Suprapubic skin (tissue), 4 donors: Measurements from ENCODE around the gene TRIM45. TPM values are rescaled to one million over a fixed set of nuclear protein-coding genes. Genes with fewer than 3 reads are reported as not detected.

Experiments
- DNase-seq, 2 donors: peaks; one replicate each; pipeline ENCODE4 v3.0.0-alpha.2; 2019; ENCODE audit warnings: low spot score in 2 of 2
- H3K27ac ChIP-seq: fragments of 200-600 bp; sonication (generic); one replicate; pipeline ENCODE4 v1.5.1; 2019
- H3K27me3 ChIP-seq: fragments of 200-600 bp; sonication (generic); one replicate; pipeline ENCODE4 v1.5.1; 2019
- H3K36me3 ChIP-seq: fragments of 200-600 bp; sonication (generic); one replicate; pipeline ENCODE4 v1.5.1; 2019
- H3K4me1 ChIP-seq: fragments of 200-600 bp; sonication (generic); one replicate; pipeline ENCODE4 v1.5.1; 2019
- H3K4me3 ChIP-seq: fragments of 200-600 bp; sonication (generic); one replicate; pipeline ENCODE4 v1.5.1; 2019; ENCODE audit warnings: mild to moderate bottlenecking
- H3K9me3 ChIP-seq: fragments of 200-600 bp; sonication (generic); one replicate; pipeline ENCODE4 v1.5.1; 2019
- EP300 ChIP-seq: sonication (generic); formaldehyde crosslinking; IDR thresholded peaks from one replicate; pipeline ENCODE4 v1.6.1; 2017; ENCODE audit warnings: antibody characterized with exemption
- POLR2A ChIP-seq, 2 donors: fragments of 450-650 bp; IDR thresholded peaks; one replicate each; pipeline ENCODE4 v1.6.1; 2017; ENCODE audit warnings: antibody characterized with exemption in 2 of 2, mild to moderate bottlenecking in 2 of 2, moderate library complexity in 2 of 2
- POLR2AphosphoS5 ChIP-seq, 3 donors: sonication (generic); formaldehyde crosslinking; IDR thresholded peaks; one replicate each; pipeline ENCODE4 v1.6.1; 2017; ENCODE audit warnings: antibody characterized with exemption in 3 of 3
- WGBS: methylation state at CpG from one replicate; pipeline ENCODE4 v1.1.5; 2018; 5-methylcytosine and 5-hydroxymethylcytosine counted together
- total RNA-seq, 4 donors: library from RNA; depleted of rRNA; stranded (reverse); fragments of >200 nt; gene quantifications; one replicate each; pipeline ENCODE4 v1.1.0, GENCODE V29; 2016
- TF ChIP-seq, protein P1 (sequence below), 2 donors: fragments of 200-600 bp in 1 of 2; fragments of 450-650 bp in 1 of 2; sonication (generic) in 1 of 2; IDR thresholded peaks; one replicate each; pipeline ENCODE4 v1.5.1; 2016 to 2019; ENCODE audit warnings: antibody characterized with exemption in 2 of 2, mild to moderate bottlenecking in 1 of 2, moderate library complexity in 1 of 2

The TRIM45 gene
- total RNA-seq, 4 donors from 2014 or later = 2.6 to 10.4 (median 3.8) TPM

DNA sequence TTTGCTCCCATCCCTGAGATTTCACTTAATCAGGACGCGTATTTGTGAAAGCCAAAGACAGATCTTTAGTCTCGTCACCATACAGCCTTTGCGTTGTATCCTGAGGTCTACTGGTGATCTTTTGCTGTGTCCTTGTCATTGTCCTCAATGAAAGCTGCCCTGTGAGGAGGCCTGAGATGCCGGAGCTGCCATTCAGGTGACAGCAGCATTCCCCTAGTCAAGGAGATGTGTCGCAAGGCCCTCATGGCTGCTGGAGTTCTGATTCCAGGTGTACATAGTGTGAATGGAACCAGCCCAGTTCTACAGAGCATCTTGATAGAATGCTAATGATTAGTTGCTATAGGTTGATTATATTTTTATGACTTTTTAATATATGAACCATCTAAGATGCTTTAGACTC is 37.3 kb downstream of the TRIM45 start:
- Histone ChIP-seq H3K27me3 (no peaks in the 10 kb centered on the region), H3K4me3 (no peak overlapping the region), H3K36me3 (peaks cover 52% of the 10 kb centered on the region), H3K9me3 (no peaks in the 10 kb centered on the region), H3K27ac (no peak overlapping the region), H3K4me1 (no peaks in the 10 kb centered on the region)
- 93% methylated on average over 5 of the region's 6 CpGs for WGBS
- TF ChIP-seq POLR2AphosphoS5 (IDR thresholded peaks at IDR 0.05) (no peak), POLR2A (IDR thresholded peaks at IDR 0.05) (no peak), EP300 (no peak)
- TF ChIP-seq, protein P1, sequence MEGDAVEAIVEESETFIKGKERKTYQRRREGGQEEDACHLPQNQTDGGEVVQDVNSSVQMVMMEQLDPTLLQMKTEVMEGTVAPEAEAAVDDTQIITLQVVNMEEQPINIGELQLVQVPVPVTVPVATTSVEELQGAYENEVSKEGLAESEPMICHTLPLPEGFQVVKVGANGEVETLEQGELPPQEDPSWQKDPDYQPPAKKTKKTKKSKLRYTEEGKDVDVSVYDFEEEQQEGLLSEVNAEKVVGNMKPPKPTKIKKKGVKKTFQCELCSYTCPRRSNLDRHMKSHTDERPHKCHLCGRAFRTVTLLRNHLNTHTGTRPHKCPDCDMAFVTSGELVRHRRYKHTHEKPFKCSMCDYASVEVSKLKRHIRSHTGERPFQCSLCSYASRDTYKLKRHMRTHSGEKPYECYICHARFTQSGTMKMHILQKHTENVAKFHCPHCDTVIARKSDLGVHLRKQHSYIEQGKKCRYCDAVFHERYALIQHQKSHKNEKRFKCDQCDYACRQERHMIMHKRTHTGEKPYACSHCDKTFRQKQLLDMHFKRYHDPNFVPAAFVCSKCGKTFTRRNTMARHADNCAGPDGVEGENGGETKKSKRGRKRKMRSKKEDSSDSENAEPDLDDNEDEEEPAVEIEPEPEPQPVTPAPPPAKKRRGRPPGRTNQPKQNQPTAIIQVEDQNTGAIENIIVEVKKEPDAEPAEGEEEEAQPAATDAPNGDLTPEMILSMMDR (IDR thresholded peaks at IDR 0.05) = no peak
- DNase-seq = no peak

DNA sequence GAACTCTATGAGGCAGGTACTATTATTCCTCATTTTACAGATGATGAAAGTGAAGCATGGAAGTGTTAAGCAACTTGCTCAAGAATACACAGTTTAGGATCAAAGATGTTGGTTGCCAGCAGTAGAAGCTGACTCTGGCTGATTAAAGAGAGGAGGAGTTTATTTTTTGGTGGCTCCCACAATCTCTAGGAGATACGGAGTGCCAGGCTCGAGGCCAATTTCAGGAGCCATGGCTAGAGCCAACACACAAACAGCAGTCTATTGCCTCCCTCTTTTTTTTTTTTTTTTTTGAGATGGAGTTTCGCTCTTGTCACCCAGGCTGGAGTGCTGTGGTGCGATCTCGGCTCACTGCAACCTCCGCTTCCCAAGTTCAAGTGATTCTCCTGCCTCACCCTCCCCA is 41.8 kb downstream of the TRIM45 start:
- Histone ChIP-seq H3K27me3 (no peaks in the 10 kb centered on the region), H3K36me3 (peaks cover 87% of the 10 kb centered on the region), H3K4me3 (no peak overlapping the region), H3K4me1 (no peaks in the 10 kb centered on the region), H3K9me3 (no peaks in the 10 kb centered on the region), H3K27ac (no peak overlapping the region)
- 93% methylated on average over 6 of the region's 6 CpGs for WGBS
- no peak for TF ChIP-seq POLR2A (IDR thresholded peaks at IDR 0.05)
- no peak for TF ChIP-seq EP300
- TF ChIP-seq POLR2AphosphoS5 (IDR thresholded peaks at IDR 0.05) = no peak
- TF ChIP-seq, protein P1 (IDR thresholded peaks at IDR 0.05) = no peak
- no peak for DNase-seq

GRCh38 chr1:117077267-117077666 is 44.3 kb downstream of the TRIM45 start:
- no peak overlapping the region for H3K4me3 ChIP-seq
- DNase-seq = no peak
- H3K27me3 ChIP-seq = no peaks in the 10 kb centered on the region
- WGBS = 70% methylated on average over 3 of the region's 3 CpGs
- peaks cover 80% of the 10 kb centered on the region for H3K36me3 ChIP-seq
- H3K9me3 ChIP-seq = no peaks in the 10 kb centered on the region
- TF ChIP-seq EP300 (no peak), POLR2AphosphoS5 (IDR thresholded peaks at IDR 0.05) (no peak)
- TF ChIP-seq, protein P1 (IDR thresholded peaks at IDR 0.05) = no peak
- no peaks in the 10 kb centered on the region for H3K4me1 ChIP-seq
- H3K27ac ChIP-seq = no peak overlapping the region

DNA sequence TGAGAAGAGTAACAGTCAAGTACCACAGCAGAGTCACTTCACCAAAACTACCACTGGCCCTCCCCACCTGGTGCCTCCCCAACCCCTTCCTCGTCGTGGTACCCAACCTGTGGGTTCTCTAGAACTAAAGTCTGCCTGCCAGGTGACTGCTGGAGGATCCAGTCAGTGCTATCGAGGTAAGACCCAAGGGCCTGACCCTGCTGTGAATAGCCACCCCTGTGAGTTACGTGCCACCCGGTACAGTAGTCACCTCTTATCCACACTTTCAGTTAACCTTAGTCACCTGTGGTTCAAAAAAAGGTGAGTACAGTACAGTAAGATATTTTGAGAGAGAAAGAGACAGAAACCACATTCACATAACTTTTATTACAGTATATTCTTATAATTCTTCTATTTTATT is 44.9 kb downstream of the TRIM45 start:
- no peak overlapping the region for H3K4me3 ChIP-seq
- over 99% methylated on average over 5 of the region's 5 CpGs for WGBS
- no peaks in the 10 kb centered on the region for H3K4me1 ChIP-seq
- H3K9me3 ChIP-seq = no peaks in the 10 kb centered on the region
- H3K27me3 ChIP-seq = no peaks in the 10 kb centered on the region
- peaks cover 75% of the 10 kb centered on the region for H3K36me3 ChIP-seq
- no peak overlapping the region for H3K27ac ChIP-seq
- no peak for DNase-seq
- TF ChIP-seq, protein P1 (IDR thresholded peaks at IDR 0.05) = no peak
- TF ChIP-seq POLR2A (IDR thresholded peaks at IDR 0.05) (no peak), POLR2AphosphoS5 (IDR thresholded peaks at IDR 0.05) (no peak), EP300 (no peak)

DNA sequence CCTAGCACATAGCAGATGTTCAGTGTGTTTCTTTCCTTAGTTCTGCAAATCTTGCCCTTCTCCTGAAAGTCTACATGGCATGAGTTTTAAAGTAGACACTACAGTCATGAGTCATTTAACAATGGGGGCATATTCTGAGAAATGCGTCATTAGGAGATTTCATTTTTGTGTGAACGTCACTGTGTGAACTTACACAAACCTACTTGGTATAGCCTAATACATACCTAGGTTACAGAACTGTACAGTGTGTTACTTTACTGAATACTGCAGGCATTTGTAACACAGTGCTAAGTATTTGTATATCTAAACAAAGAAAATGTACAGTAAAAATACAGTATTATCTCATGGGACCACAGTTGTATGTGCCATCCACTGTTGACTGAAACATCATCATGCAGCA is 51.4 kb downstream of the TRIM45 start:
- Histone ChIP-seq H3K36me3 (peaks cover 20% of the 10 kb centered on the region), H3K27me3 (no peaks in the 10 kb centered on the region), H3K27ac (no peak overlapping the region), H3K9me3 (no peaks in the 10 kb centered on the region), H3K4me3 (no peak overlapping the region), H3K4me1 (no peaks in the 10 kb centered on the region)
- WGBS = 92% methylated on average over 2 of the region's 2 CpGs
- no peak for DNase-seq
- TF ChIP-seq POLR2AphosphoS5 (IDR thresholded peaks at IDR 0.05) (no peak), EP300 (no peak), POLR2A (IDR thresholded peaks at IDR 0.05) (no peak)
- TF ChIP-seq, protein P1 (IDR thresholded peaks at IDR 0.05) = no peak
